HG02798 (cell line): ENCODE results near the gene GUCD1.

ENCODE experiments used
- ATAC-seq: cut with Tn5 transposase; IDR thresholded peaks from one replicate; pipeline ENCODE4 v1.9.1; 2021; ENCODE audit warnings: mild to moderate bottlenecking; ENCODE audit not compliant: unreplicated experiment, poor library complexity

Gene GUCD1

DNA sequence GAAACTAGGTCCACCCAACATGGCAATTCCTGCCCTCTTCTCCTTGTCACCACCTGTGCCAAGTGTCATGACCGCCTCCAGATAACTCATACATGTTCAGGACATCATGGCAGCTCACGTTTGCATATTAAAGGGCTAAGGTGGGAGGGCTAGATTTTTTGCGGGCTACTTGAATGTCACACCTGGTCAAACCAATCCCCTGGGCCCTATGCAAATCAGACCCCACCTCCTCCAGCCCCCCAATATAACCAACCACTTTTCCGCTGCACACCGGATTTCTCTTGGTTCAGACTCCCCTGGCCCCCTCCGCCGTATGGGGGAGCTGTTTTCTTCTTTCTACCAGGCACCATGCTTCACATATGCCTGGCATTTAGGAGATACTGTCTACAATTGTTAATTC lies 47.2 kb downstream of the GUCD1 start:
- no peak for ATAC-seq

DNA sequence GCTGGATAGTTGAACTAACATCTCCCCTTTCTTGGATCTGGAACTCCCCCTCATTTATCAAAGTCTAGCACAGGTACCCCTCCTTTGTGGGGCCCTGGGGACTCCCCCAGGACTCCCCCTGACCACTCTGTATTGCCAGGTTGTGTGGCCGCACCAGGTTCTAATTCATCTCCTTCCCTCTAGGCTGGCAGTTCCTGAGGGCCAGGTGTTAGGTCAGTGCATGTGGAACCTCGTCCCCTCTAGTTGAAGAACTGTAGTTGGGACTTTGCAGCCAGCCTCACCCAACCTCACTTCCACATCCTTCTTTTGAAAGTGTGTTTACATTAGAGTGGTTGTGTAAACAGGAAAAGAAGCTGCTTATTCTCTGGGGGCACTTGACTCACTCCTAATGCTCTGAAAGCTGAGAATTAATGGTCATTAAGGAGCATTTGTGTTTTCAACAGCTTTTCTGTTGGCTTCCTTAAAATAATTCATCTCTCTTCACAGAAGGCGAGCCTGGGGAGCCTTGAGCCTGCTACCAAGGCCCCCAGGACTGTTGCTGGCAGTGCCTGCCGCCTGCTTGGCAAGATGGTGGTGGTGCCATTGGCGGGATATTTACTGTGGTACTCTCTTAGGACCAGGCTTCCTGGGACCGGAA lies 48.0 kb downstream of the GUCD1 start:
- no peak for ATAC-seq

- ATAC-seq = no peak
Observed at GRCh38 chr22:24504956-24505736, 49.8 kb downstream of the GUCD1 start.

GRCh38 chr22:24504540-24504939 lies 50.4 kb downstream of the GUCD1 start:
- ATAC-seq = no peak

DNA sequence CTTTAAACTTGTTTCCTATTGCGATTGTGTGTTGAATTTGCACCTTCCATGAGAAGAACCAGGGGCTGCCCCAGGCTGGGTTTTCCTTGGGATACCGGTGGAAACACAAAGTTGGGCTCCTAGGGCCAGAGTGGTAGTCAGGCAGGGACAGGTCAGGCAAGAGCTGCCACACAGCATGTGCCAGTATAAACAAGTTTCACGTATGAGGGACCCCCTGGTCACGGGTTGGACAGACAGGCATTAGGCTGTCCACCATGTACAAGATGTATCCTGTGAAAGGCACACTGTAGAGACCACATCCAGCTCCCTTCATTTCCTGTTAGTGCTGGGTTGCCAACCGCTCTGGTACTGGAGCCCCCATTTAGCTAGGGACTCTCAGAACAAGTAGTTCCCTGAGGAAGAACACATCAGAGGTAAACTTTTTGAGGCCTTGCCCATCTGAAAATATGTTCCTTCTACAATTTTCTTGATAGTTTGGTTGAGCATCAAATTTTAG lies 51.0 kb downstream of the GUCD1 start:
- ATAC-seq = no peak

DNA sequence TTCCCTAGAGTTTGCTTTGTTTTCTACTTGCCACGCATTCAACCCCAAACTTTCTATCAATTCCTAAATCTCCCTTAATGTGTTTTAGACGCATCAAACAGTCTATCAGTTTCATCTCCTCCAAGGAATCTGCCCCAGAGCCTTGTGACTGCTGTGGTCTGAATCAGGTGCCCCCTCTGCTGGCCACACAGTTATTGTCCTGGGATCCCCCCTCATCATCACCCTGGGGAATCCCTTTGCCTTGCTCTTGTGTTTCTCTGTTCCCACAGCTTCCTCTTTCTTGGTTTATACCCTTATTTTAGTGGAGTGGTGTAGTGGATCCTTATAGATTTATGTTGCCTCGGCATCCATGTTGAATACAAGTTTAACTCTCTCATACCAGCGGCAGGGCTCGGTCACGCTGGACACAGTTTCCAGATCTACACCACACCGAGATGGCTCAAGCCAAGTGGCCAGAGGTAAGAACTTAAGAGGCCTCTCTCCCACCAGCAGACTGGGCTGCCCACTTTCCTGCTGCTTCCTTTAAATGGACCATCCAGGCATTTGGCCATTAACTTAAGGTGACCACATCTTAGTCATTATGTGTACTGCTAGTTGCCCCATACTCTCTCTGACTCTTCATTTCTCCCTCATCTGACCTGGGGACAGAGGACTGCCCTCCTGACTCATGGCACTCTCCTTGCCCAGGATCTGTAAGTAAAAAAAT lies 51.6 kb downstream of the GUCD1 start:
- no peak for ATAC-seq

DNA sequence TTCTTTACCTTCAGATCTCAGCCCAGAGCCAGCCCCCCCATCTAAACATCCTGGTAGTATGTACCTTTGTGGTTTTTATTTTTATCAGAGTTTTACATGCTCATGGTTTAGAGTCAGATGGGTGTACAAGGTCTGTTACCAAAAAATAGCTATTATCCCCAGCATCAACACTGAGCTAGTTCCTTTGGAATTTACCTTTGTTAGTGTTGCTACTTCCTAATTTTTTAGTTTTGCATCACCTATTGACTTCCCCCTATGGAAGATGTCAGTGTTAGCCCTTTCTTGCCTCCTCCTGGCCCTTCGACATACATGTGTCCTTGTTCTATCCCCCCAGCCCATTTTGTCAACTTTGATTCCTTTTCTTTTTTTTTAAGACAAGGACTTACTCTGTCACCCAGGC lies 52.4 kb downstream of the GUCD1 start:
- ATAC-seq = no peak

- no peak for ATAC-seq
Observed at GRCh38 chr22:24502034-24502433, 52.9 kb downstream of the GUCD1 start.

GRCh38 chr22:24501301-24502005 lies 53.5 kb downstream of the GUCD1 start:
- ATAC-seq = no peak

DNA sequence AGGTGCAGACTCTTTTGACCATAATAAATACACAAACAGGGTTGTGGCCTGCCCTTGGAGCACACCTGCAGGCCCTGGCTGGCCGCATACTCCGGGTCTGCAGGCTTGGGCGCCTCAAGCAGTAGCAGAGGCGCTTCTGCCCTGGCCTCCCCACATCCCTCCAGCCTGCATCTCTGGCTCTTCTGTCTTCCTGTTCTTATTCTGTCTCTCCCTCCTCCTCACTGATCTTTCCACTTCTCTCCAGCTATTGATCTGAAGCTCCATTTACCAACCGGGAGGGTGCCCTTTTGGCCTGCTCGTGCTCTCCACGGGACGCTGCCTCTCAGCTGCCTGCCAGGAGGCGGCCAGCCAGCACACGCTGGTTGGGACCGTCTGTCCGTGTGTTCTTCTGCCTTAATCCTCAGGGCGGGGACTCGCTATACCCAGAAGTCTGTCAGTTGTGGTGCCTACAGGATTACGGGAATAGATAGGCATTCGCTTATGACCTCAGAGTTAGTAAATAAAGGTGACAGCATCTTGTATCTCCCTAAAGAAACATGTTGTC lies 54.6 kb downstream of the GUCD1 start:
- no peak for ATAC-seq

DNA sequence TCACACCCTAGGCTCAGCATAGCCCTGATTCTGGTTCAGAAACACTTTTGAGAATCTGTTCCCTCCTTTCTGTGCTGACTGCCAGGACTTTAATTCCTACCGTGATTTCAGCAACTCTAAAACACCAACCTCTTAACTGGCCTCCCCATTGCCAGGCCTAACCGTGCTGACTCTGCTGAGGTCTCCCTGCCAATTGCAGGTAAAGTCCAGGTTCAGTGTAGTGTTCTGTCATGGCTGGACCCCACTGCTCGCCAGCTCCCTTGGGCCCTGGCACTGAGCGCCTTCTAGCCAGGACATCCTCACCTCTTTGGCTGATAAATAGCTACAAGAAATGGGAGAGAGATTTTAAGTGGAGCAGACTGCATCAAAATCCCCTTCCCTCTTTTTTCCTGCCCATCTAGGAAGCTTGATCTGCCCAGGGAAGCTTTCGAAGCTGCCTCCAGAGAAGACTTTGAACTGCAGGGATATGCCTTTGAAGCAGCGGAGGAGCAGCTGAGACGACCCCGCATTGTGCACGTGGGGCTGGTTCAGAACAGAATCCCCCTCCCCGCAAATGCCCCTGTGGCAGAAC lies 55.1 kb downstream of the GUCD1 start:
- ATAC-seq = no peak

DNA sequence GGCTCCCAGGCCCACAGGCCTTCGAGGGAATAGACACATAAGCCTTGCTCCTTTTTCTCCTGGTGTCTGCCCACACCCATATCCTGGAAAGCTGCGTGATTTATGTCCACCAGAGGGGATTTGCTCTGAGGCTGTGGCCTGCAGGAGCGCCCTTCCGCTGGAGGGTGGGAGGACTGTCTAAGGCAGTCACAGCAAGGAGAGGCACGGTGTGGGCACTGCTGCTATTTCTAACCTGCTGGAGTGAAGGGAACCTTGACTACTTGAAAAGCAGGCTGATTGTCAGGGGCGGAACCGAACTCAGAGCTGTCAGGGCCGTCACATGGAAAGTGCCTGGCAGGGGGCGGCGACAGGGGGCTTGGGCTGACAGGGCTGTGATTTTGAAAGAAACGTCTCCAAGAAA lies 56.1 kb downstream of the GUCD1 start:
- ATAC-seq = no peak

DNA sequence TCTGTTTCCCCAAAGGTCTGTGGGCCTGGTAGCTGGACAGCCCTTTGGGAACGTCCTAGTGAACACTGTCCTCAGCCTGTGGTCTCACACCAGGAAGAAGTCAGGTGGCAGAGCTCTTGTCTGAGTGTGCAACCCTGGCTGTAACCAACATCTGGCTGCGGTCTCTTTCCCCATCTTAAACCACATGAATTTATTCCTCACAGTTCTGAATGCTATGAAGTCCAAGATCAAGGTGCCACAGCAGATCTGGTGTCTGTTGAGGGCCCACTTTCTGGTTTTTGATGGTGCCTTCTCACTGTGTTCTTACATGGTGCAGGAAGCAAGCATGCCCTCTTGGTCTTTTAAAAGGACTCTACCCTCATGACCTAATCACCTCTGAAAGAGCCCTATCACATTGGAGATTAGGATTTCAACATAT lies 57.1 kb downstream of the GUCD1 start:
- no peak for ATAC-seq

- ATAC-seq = no peak
Observed at GRCh38 chr22:24496661-24497060, 58.3 kb downstream of the GUCD1 start.

- no peak for ATAC-seq
Observed at GRCh38 chr22:24496234-24496633, 58.7 kb downstream of the GUCD1 start.

DNA sequence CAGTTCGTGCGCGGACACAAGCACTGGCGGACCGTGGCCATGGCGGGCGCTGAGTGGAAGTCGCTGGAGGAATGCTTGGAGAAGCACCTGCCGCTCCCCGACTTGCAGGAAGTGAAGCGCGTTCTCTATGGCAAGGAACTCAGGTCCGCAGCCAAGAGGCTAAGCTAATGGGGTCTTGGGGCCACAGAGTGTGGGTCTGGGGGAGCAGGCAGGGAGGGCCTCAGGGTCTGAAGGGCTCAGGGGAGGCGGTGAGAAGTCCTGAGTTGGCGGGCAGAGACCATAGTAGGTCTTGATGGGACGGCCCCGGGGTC lies 59.6 kb downstream of the GUCD1 start:
- no peak for ATAC-seq

GRCh38 chr22:24494528-24495364 lies 60.2 kb downstream of the GUCD1 start, which contains the start of gene UPB1:
Gene UPB1 (plus strand): TSS chr22:24495332. CDS start chr22:24495404, 72 bp downstream.
- ATAC-seq = no peak

GRCh38 chr22:24494167-24494527 lies 60.8 kb downstream of the GUCD1 start:
- ATAC-seq = no peak

GRCh38 chr22:24492391-24492790 lies 62.5 kb downstream of the GUCD1 start:
- ATAC-seq = no peak
